ENCODE results near the gene MITD1.

GRCh38 chr2:99158599-99158998 lies 22.3 kb downstream of the MITD1 start:
- TF ChIP-seq CTCF (IDR thresholded peaks at IDR 0.05) (no peak), POLR2A (IDR thresholded peaks at IDR 0.05) (no peak)

Data from testis (tissue), 2 donors.